H1 (cell line): ENCODE results near the gene EPB41L4B.

ENCODE experiments used
- BCL11A ChIP-seq, 2 experiments: IDR thresholded peaks; one replicate each; pipeline ENCODE4 v1.6.1; 2011; ENCODE audit warnings: low read depth in 2 of 2, low read length in 2 of 2, mild to moderate bottlenecking in 2 of 2
- CBX5 ChIP-seq: fragments of 300-800, 300-1000 bp; sonication (generic); IDR thresholded peaks from 2 replicates; pipeline ENCODE4 v1.7.1; 2016; ENCODE audit warnings: antibody characterized with exemption, low read length, low read depth
- CTCF ChIP-seq, 3 experiments: IDR thresholded peaks; 1 replicate in 2 of 3; 2 replicates in 1 of 3; pipeline versions ENCODE4 v1.5.1 to v1.6.1; 2011; ENCODE audit warnings: low read length in 3 of 3, mild to moderate bottlenecking in 3 of 3, inconsistent platforms in 2 of 3, low read depth in 1 of 3, moderate library complexity in 1 of 3; ENCODE audit not compliant: insufficient read depth in 1 of 3; ENCODE audit errors: control extremely low read depth in 1 of 3
- EZH2 ChIP-seq: fragments of 200-600 bp; sonication (generic); IDR thresholded peaks from 2 replicates; pipeline ENCODE4 v1.7.1; 2012; ENCODE audit warnings: low read depth, mild to moderate bottlenecking, moderate library complexity, low read length, inconsistent platforms; ENCODE audit not compliant: severe bottlenecking
- GABPA ChIP-seq: IDR thresholded peaks from 2 replicates; pipeline ENCODE4 v1.6.1; 2011; ENCODE audit warnings: mild to moderate bottlenecking, low read length, moderate library complexity, borderline replicate concordance; ENCODE audit not compliant: insufficient read depth
- JUN ChIP-seq: IDR thresholded peaks from 2 replicates; pipeline ENCODE4 v1.6.1; 2011; ENCODE audit warnings: low read depth, mild to moderate bottlenecking, improper control_type of control experiment, low read length
- MAFK ChIP-seq: IDR thresholded peaks from 2 replicates; pipeline ENCODE4 v1.6.1; 2012; ENCODE audit warnings: low read depth, mild to moderate bottlenecking, improper control_type of control experiment, low read length
- NRF1 ChIP-seq: IDR thresholded peaks from 2 replicates; pipeline ENCODE4 v1.6.1; 2011; ENCODE audit warnings: mild to moderate bottlenecking, low read depth, low read length, improper control_type of control experiment
- POLR2A ChIP-seq, 2 experiments: IDR thresholded peaks; 1 replicate in 1 of 2; 2 replicates in 1 of 2; pipeline ENCODE4 v1.6.1; 2011; ENCODE audit warnings: low read depth in 2 of 2, low read length in 2 of 2, mild to moderate bottlenecking in 2 of 2; ENCODE audit errors: control extremely low read depth in 1 of 2
- POLR2AphosphoS5 ChIP-seq: IDR thresholded peaks from 2 replicates; pipeline ENCODE4 v1.6.1; 2011; ENCODE audit warnings: low read depth, low read length
- SAP30 ChIP-seq: fragments of 300-600 bp; sonication (generic); IDR thresholded peaks from 2 replicates; pipeline ENCODE4 v1.7.1; 2012; ENCODE audit warnings: low read length, moderate library complexity, mild to moderate bottlenecking, inconsistent platforms; ENCODE audit not compliant: insufficient read depth, insufficient replicate concordance
- SIN3A ChIP-seq, 2 experiments: IDR thresholded peaks in 1 of 2; conservative IDR thresholded peaks in 1 of 2; 2 replicates each; pipeline ENCODE4 v1.6.1; 2011 to 2012; ENCODE audit warnings: low read length in 2 of 2, improper control_type of control experiment in 1 of 2, low read depth in 1 of 2, mild to moderate bottlenecking in 1 of 2
- TCF12 ChIP-seq: IDR thresholded peaks from 2 replicates; pipeline ENCODE4 v1.6.1; 2011; ENCODE audit warnings: low read depth, mild to moderate bottlenecking, low read length

GRCh38 chr9:109315480-109316206 lies 5.2 kb downstream of the EPB41L4B start:
- TF ChIP-seq POLR2A (IDR thresholded peaks at IDR 0.05; ENCODE audit: control extremely low read depth in 1 of 2, low read depth in 2 of 2, low read length in 2 of 2) (no peak), POLR2AphosphoS5 (no peak), CTCF (IDR thresholded peaks at IDR 0.05; ENCODE audit: control extremely low read depth in 1 of 3, insufficient read depth in 1 of 3, low read depth in 1 of 3, low read length in 3 of 3) (no peak), GABPA (no peak), JUN (no peak), SIN3A (conservative IDR thresholded peaks at IDR 0.05 in 1 of 2, IDR thresholded peaks at IDR 0.05 in 1 of 2; ENCODE audit: low read depth in 1 of 2, low read length in 2 of 2) (no peak), NRF1 (no peak), SAP30 (no peak), CBX5 (no peak), BCL11A (IDR thresholded peaks at IDR 0.05; ENCODE audit: low read depth in 2 of 2, low read length in 2 of 2) (no peak), TCF12 (no peak), EZH2 (no peak), MAFK (no peak)
